Fibroblast of lung (primary cell): ENCODE data around the gene HDAC8. TPM values are rescaled to one million over a fixed set of nuclear protein-coding genes. Genes with fewer than 3 reads are reported as not detected.
"Not testable (repeated sequence)": the region's sequence is repeated elsewhere in the genome, so short reads cannot be mapped to it uniquely, and the experiment has no call there.

Source experiments
- DNase-seq, 2 donors: peaks; one replicate each; pipeline versions ENCODE4 v3.0.0 to v3.0.0-alpha.2; 2010; ENCODE audit warnings: low read depth in 2 of 2
- H2AFZ ChIP-seq: 2 replicates; pipeline ENCODE4 v1.5.1; 2012; ENCODE audit warnings: low read length, control low read depth, inconsistent platforms
- H3K27ac ChIP-seq: 2 replicates; pipeline ENCODE4 v1.5.1; 2011; ENCODE audit warnings: low read length, control low read depth; ENCODE audit not compliant: insufficient read depth
- H3K27me3 ChIP-seq: 2 replicates; pipeline ENCODE4 v1.5.1; 2011; ENCODE audit warnings: mild to moderate bottlenecking, low read length; ENCODE audit not compliant: control insufficient read depth, insufficient read depth
- H3K36me3 ChIP-seq: 2 replicates; pipeline ENCODE4 v1.5.1; 2011; ENCODE audit warnings: low read length; ENCODE audit not compliant: control insufficient read depth, insufficient read depth
- H3K4me1 ChIP-seq: 2 replicates; pipeline ENCODE4 v1.5.1; 2011; ENCODE audit warnings: low read length; ENCODE audit not compliant: control insufficient read depth, insufficient read depth; ENCODE audit errors: extremely low read depth
- H3K4me2 ChIP-seq: 2 replicates; pipeline ENCODE4 v1.5.1; 2011; ENCODE audit warnings: low read length, control low read depth; ENCODE audit not compliant: insufficient read depth; ENCODE audit errors: extremely low read depth
- H3K4me3 ChIP-seq, 4 experiments: fragments of 200-600 bp in 1 of 4; sonication (generic) in 1 of 4; replicated peaks in 1 of 4; 2 replicates each; pipeline ENCODE4 v1.5.1; 2011 to 2016; ENCODE audit warnings: low read length in 4 of 4, low read depth in 3 of 4, mild to moderate bottlenecking in 3 of 4, control low read depth in 2 of 4, inconsistent platforms in 1 of 4, mixed read lengths in 1 of 4; ENCODE audit not compliant: insufficient read depth in 1 of 4; ENCODE audit errors: control extremely low read depth in 1 of 4
- H3K79me2 ChIP-seq: 2 replicates; pipeline ENCODE4 v1.5.1; 2012; ENCODE audit warnings: mild to moderate bottlenecking, low read length, inconsistent platforms; ENCODE audit not compliant: control insufficient read depth, insufficient read depth
- H3K9ac ChIP-seq: 2 replicates; pipeline ENCODE4 v1.5.1; 2011; ENCODE audit warnings: mild to moderate bottlenecking, low read length, control low read depth; ENCODE audit not compliant: insufficient read depth
- H3K9me3 ChIP-seq: 2 replicates; pipeline ENCODE4 v1.5.1; 2012; ENCODE audit warnings: low read depth, low read length; ENCODE audit not compliant: control insufficient read depth, insufficient read depth
- H4K20me1 ChIP-seq: 2 replicates; pipeline ENCODE4 v1.5.1; 2011; ENCODE audit warnings: low read length; ENCODE audit not compliant: control insufficient read depth, insufficient read depth; ENCODE audit errors: extremely low read depth
- EZH2 ChIP-seq: IDR thresholded peaks from 2 replicates; pipeline ENCODE4 v1.5.1; 2012; ENCODE audit warnings: low read length, control low read depth, mild to moderate bottlenecking; ENCODE audit errors: missing control alignments
- polyA plus RNA-seq, 2 donors: library from polyadenylated mRNA; depleted of rRNA in 1 of 2; stranded (reverse) in 1 of 2; unstranded in 1 of 2; fragments of >200 nt; gene quantifications; 2 replicates each; pipeline ENCODE4 v1.2.1, GENCODE V29; 2011 to 2012; ENCODE audit warnings: missing spikeins in 1 of 2
- total RNA-seq: library from RNA; depleted of rRNA; stranded (reverse); fragments of >200 nt; gene quantifications from 2 replicates; pipeline ENCODE4 v1.2.1, GENCODE V29; 2014
- TF ChIP-seq, protein P1 (sequence below), 2 donors: IDR thresholded peaks in 1 of 2; conservative IDR thresholded peaks in 1 of 2; 1 replicate in 1 of 2; 2 replicates in 1 of 2; pipeline ENCODE4 v1.5.1; 2011 to 2012; ENCODE audit warnings: low read length in 2 of 2, control low read depth in 1 of 2, inconsistent platforms in 1 of 2, low read depth in 1 of 2, mild to moderate bottlenecking in 1 of 2

Gene HDAC8
- total and polyA plus RNA-seq, 2 donors (not counting 1 experiment from before 2014, with no cell fraction given) = 25.9 TPM

DNA sequence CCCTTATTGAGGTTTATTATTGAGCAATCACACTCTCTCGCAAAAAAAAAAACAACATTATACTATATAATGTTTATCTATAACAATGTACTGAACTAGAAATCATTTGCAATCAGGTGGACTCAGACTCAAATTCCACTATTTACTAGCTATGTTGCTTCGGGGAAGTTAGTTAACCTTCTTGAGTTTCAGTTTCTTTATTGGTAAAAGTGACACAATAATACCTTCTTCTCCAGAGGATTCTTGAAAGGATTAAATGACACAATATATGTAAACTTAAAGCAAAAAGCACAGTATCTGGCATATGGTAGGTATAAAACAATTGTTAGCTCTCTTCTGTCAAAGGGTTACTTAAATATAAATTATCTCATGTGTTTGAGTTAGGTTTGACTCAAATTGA lies 31.5 kb upstream of the HDAC8 start:
- no peak overlapping the region for H3K4me2 ChIP-seq
- no peaks in the 10 kb centered on the region for H3K27me3 ChIP-seq
- no peak overlapping the region for H3K9ac ChIP-seq
- no peak overlapping the region for H3K27ac ChIP-seq
- no peaks in the 10 kb centered on the region for H3K4me1 ChIP-seq
- H3K36me3 ChIP-seq = no peaks in the 10 kb centered on the region
- H4K20me1 ChIP-seq = no peaks in the 10 kb centered on the region
- no peak overlapping the region for H3K4me3 ChIP-seq
- no peaks in the 10 kb centered on the region for H3K9me3 ChIP-seq
- no peak overlapping the region for H2AFZ ChIP-seq
- no peak for DNase-seq
- H3K79me2 ChIP-seq = no peaks in the 10 kb centered on the region
- TF ChIP-seq EZH2 = no peak
- TF ChIP-seq, protein P1, sequence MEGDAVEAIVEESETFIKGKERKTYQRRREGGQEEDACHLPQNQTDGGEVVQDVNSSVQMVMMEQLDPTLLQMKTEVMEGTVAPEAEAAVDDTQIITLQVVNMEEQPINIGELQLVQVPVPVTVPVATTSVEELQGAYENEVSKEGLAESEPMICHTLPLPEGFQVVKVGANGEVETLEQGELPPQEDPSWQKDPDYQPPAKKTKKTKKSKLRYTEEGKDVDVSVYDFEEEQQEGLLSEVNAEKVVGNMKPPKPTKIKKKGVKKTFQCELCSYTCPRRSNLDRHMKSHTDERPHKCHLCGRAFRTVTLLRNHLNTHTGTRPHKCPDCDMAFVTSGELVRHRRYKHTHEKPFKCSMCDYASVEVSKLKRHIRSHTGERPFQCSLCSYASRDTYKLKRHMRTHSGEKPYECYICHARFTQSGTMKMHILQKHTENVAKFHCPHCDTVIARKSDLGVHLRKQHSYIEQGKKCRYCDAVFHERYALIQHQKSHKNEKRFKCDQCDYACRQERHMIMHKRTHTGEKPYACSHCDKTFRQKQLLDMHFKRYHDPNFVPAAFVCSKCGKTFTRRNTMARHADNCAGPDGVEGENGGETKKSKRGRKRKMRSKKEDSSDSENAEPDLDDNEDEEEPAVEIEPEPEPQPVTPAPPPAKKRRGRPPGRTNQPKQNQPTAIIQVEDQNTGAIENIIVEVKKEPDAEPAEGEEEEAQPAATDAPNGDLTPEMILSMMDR (conservative IDR thresholded peaks at IDR 0.05 in 1 of 2, IDR thresholded peaks at IDR 0.05 in 1 of 2; ENCODE audit: low read depth in 1 of 2, low read length in 2 of 2) = no peak

DNA sequence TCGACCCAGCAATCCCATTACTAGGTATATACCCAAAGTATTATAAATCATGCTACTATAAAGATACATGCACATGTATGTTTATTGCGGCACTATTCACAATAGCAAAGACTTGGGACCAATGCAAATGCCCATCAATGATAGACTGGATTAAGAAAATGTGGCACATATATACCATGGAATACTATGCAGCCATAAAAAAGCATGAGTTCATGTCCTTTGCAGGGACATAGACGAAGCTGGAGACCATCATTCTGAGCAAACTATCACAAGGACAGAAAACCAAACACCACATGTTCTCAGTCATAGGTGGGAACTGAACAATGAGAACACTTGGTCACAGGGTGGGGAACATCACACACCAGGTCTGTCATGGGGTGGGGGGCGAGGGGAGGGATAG lies 18.4 kb upstream of the HDAC8 start:
- not testable (repeated sequence) for H3K4me3 ChIP-seq, H2AFZ ChIP-seq, H3K4me2 ChIP-seq, H3K4me1 ChIP-seq, H3K27me3 ChIP-seq, H3K9ac ChIP-seq, H4K20me1 ChIP-seq, H3K9me3 ChIP-seq, H3K36me3 ChIP-seq, H3K27ac ChIP-seq, DNase-seq, H3K79me2 ChIP-seq

DNA sequence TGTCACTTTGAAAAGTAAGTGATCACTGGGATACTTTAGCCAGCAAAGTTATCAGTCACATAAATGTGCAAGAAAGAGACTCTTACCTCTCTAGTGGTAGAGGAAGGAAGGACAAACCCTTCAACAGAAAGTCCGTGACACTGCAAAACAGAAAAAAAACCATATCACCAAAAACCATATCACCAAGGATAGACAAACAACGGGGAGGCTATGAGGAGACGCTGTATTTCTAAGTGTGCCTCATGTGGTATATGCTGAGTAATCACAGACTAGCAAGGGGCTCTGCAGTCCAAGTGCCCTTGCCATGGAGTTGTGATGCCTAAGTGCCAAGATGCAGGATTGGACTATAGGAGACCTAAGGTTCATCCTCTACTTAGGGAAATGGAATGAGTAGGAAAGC lies 11.5 kb upstream of the HDAC8 start:
- H3K4me3 ChIP-seq = no peak overlapping the region
- TF ChIP-seq, protein P1 (conservative IDR thresholded peaks at IDR 0.05 in 1 of 2, IDR thresholded peaks at IDR 0.05 in 1 of 2; ENCODE audit: low read depth in 1 of 2, low read length in 2 of 2) = no peak
- no peak for TF ChIP-seq EZH2

More for the DNA sequence above, 11.5 kb upstream of the HDAC8 start:
- Histone ChIP-seq H4K20me1 (no peaks in the 10 kb centered on the region), H3K9me3 (no peaks in the 10 kb centered on the region), H3K27me3 (no peaks in the 10 kb centered on the region), H3K4me2 (no peak overlapping the region), H3K27ac (no peak overlapping the region), H3K79me2 (no peaks in the 10 kb centered on the region), H2AFZ (no peak overlapping the region), H3K4me1 (no peaks in the 10 kb centered on the region), H3K9ac (no peak overlapping the region), H3K36me3 (no peaks in the 10 kb centered on the region)
- no peak for DNase-seq
